ENCODE measurements around the gene UTP11. TPM values are rescaled to one million over a fixed set of nuclear protein-coding genes. Genes with fewer than 3 reads are reported as not detected.

The UTP11 gene
- total RNA-seq, 1 donor from 2014 or later = 106 TPM

- Mint-ChIP-seq H3K4me3 (no peak overlapping the region), H3K27ac (no peak overlapping the region), H3K27me3 (ENCODE audit: insufficient read depth) (peaks cover 10% of the 10 kb centered on the region), H3K4me1 (ENCODE audit: low read depth) (no peaks in the 10 kb centered on the region), H3K9me3 (no peaks in the 10 kb centered on the region), H3K36me3 (ENCODE audit: low read depth) (no peaks in the 10 kb centered on the region)
- intact Hi-C loops (cut with micrococcal nuclease) = no loop called here
- no peak for DNase-seq (ENCODE audit: low spot score)
Measured at GRCh38 chr1:38063616-38064015, 51.1 kb downstream of the UTP11 start.

GRCh38 chr1:38064197-38064903 lies 51.8 kb downstream of the UTP11 start:
- H3K36me3 Mint-ChIP-seq (ENCODE audit: low read depth) = no peaks in the 10 kb centered on the region
- H3K27ac Mint-ChIP-seq = no peak overlapping the region
- intact Hi-C loops (cut with micrococcal nuclease) = no loop called here
- DNase-seq (ENCODE audit: low spot score) = no peak
- peaks cover 11% of the 10 kb centered on the region for H3K27me3 Mint-ChIP-seq (ENCODE audit: insufficient read depth)
- no peaks in the 10 kb centered on the region for H3K9me3 Mint-ChIP-seq
- no peak overlapping the region for H3K4me3 Mint-ChIP-seq
- H3K4me1 Mint-ChIP-seq (ENCODE audit: low read depth) = no peaks in the 10 kb centered on the region

DNA sequence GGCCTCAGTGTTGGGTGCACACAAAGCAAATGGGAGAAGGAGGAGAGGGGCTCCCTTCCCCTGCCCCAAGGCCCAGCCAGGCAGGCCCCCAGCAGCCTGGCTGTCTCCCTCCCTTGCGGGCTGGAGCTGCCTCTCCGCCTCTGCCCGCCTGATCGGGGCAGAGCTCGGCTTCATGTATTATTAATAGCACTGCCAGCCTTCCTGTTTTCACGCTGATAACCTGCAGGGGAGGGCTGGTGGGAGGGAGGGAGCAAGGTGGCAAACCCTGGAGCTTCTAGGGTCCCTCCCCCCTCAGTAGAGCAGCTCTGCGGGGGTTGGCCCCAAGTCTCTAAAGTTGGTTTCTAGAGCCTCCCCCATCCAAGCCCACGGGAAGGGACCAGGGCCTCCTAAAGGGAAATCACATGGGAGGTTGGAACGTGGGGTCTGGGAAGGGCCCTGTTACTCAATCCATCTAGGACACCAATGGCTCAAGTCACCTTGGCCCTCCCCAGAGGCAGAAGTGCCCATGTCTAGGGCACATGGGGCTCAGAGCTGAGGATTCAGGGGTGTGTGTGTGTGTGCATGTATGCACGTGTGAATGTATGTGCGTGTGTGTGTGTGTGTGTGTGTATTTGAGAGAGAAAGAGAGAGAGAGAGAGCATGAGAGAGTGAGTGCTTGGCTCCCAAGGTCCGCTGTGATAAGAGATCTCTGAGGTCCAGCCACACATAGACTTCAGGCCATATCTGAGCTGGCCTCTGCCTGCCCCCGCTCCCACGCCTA lies 55.9 kb downstream of the UTP11 start:
- no peak for DNase-seq (ENCODE audit: low spot score)
- Mint-ChIP-seq H3K27me3 (ENCODE audit: insufficient read depth) (peaks cover 20% of the 10 kb centered on the region), H3K4me1 (ENCODE audit: low read depth) (no peaks in the 10 kb centered on the region), H3K4me3 (no peak overlapping the region), H3K27ac (no peak overlapping the region), H3K36me3 (ENCODE audit: low read depth) (no peaks in the 10 kb centered on the region), H3K9me3 (no peaks in the 10 kb centered on the region)
- intact Hi-C loops (cut with micrococcal nuclease) = no loop called here

DNA sequence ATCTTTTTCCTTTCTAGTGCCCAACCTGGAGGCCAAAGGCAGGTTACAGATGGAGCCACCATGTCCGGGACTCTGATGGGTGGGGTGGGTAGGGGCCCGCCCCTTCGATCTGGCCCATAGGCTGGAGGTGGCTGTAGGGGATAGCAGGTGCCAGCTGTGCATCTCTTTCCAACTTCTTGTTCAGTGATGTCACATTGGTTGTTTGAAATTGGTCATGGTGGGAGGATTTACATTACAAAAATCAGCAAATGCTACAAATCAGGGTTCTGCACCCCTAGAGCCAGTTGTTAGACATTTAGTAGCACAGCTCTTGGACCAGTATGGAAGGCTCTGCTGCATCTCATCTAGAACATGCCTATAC lies 56.4 kb downstream of the UTP11 start:
- DNase-seq (ENCODE audit: low spot score) = no peak
- Mint-ChIP-seq H3K27me3 (ENCODE audit: insufficient read depth) (peaks cover 18% of the 10 kb centered on the region), H3K9me3 (no peaks in the 10 kb centered on the region)

DNA sequence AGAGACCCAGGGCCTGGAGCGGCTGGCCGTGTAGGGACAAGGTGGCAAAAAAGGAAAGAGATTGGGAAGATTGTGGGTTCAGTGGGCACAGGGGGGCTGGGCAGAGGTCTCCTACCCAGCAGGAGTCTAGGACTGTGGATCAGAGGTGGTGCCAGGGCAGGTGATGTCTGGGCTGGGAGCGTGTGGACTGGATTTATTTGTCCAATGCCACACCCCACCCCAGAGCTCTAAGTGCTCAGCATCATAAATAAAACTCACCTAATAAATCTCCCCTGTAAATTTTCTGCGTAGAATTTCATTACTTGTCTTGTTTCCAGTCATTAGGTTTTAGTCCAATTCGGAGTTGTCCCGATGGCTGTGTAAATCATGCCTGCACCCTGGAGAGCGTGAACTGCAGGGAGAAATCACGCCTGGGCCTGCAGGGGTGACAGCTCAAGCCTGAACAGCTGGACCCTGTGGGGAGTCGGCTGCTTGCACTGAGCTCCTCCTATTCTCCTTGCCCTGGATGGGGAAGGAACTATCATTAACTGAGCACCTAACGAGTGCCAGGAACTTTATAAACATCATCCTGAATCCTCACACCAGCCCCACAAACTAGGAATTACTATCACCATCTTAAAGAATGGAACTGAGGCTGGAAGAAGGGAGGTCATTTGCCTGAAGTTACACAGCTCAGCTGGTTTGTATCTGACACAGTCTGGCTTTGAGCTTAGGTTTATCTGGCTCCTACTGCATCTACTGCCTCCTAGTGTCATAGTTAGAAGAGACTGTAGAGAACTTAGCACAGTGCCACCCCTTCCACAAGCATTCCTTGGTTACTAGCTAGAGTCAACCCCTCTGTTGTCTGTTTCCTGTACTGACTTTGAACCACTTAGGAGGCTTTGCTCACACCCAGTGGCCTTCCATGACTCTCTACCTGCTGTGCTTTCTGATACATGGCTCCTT lies 59.0 kb downstream of the UTP11 start:
- H3K4me3 Mint-ChIP-seq = no peak overlapping the region
- no peaks in the 10 kb centered on the region for H3K36me3 Mint-ChIP-seq (ENCODE audit: low read depth)
- DNase-seq (ENCODE audit: low spot score) = no peak
- H3K9me3 Mint-ChIP-seq = no peaks in the 10 kb centered on the region
- intact Hi-C loops (cut with micrococcal nuclease) = loop anchor here (1.0 kb wide), 1 partner anchor 45 kb away; no protein-coding TSS in a partner anchor
- H3K27ac Mint-ChIP-seq = no peak overlapping the region
- H3K27me3 Mint-ChIP-seq (ENCODE audit: insufficient read depth) = peaks cover 24% of the 10 kb centered on the region
- no peaks in the 10 kb centered on the region for H3K4me1 Mint-ChIP-seq (ENCODE audit: low read depth)

More for the DNA sequence above, 56.4 kb downstream of the UTP11 start:
- H3K4me3 Mint-ChIP-seq = no peak overlapping the region
- H3K36me3 Mint-ChIP-seq (ENCODE audit: low read depth) = no peaks in the 10 kb centered on the region
- no peak overlapping the region for H3K27ac Mint-ChIP-seq
- H3K4me1 Mint-ChIP-seq (ENCODE audit: low read depth) = no peaks in the 10 kb centered on the region
- intact Hi-C loops (cut with micrococcal nuclease) = no loop called here

DNA sequence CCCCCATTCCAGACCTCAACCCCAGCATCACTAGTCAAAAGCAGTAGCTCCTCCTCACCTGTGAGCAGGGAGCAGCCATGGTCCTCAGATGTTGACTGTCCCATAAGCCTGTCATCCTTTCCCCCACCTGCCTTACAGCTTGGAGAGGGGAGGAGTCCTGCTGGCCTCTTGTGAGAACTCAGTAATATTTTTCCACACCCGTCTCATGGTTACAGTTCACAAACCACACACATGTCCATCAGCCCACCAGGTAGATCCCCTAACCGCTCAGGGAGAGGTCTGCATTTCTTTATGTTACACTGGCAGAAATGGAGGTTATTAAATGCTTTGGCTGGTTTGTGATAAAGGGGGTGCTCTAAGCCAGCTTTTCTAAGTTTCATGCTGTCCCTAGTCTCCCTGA lies 60.3 kb downstream of the UTP11 start:
- no peak overlapping the region for H3K27ac Mint-ChIP-seq
- no peaks in the 10 kb centered on the region for H3K4me1 Mint-ChIP-seq (ENCODE audit: low read depth)
- peaks cover 23% of the 10 kb centered on the region for H3K27me3 Mint-ChIP-seq (ENCODE audit: insufficient read depth)
- intact Hi-C loops (cut with micrococcal nuclease) = loop anchor here (1.0 kb wide), 1 partner anchor 47 kb away; no protein-coding TSS in a partner anchor
- DNase-seq (ENCODE audit: low spot score) = no peak
- H3K36me3 Mint-ChIP-seq (ENCODE audit: low read depth) = no peaks in the 10 kb centered on the region
- no peaks in the 10 kb centered on the region for H3K9me3 Mint-ChIP-seq
- H3K4me3 Mint-ChIP-seq = no peak overlapping the region

DNA sequence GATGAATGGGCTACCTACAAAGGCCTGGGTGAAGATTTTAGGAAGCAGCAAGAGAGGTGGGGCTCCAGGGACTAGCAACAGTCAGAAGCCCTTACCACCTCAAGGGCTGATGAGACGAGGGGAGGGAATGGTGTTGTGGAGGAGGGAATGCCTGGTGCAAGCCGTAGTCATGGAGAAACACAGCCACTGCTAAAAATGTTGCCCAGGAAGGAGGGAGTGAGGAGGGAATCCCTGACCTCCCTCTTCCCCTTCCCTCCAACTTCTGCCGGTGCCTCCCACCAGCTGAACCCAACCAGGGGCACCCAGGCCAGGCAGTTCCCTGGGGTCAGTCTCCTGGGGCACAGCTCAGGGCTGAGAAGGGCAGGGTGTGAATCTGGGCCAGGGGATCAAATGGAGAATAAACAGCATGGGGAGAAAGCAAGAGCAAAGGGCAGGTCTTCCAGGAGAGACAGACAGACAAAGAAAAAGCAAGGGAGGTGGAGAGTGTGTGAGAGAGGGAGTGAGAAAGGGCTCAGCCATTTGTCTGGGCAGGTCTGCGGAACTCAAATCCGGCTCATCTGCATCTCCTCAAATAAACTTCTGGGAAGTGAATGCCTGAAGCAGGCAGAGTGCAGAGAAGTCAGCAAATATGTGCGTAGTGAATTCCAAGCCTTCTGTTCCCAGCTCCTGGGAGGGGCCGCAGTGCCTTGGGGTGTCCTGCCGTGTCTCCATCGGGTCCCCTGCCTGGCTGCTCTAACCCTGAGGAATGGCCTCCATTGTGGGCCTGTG lies 61.2 kb downstream of the UTP11 start:
- no peaks in the 10 kb centered on the region for H3K9me3 Mint-ChIP-seq
- no peak overlapping the region for H3K27ac Mint-ChIP-seq
- intact Hi-C loops (cut with micrococcal nuclease) = no loop called here
- DNase-seq (ENCODE audit: low spot score) = no peak
- no peak overlapping the region for H3K4me3 Mint-ChIP-seq
- H3K36me3 Mint-ChIP-seq (ENCODE audit: low read depth) = no peaks in the 10 kb centered on the region
- no peaks in the 10 kb centered on the region for H3K4me1 Mint-ChIP-seq (ENCODE audit: low read depth)
- peaks cover 17% of the 10 kb centered on the region for H3K27me3 Mint-ChIP-seq (ENCODE audit: insufficient read depth)

DNA sequence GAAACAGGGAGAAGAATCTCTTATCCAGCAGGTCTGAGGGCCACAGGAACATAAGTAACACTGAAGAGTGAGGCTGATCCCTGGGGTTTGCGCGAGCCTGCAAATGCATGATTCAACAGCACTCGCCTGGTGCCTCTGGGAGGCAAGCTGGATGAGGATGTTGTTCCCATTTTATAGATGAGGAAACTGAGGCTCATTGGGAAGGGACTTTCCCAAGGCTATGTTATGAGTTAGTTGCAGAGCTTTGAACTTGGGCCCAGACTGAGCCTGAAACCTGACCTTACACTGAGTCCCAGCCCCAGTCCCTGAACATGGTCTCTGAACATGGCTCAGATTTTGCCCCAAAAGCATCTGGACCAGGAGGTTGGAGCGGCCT lies 61.8 kb downstream of the UTP11 start:
- Mint-ChIP-seq H3K27ac (no peak overlapping the region), H3K9me3 (no peaks in the 10 kb centered on the region), H3K27me3 (ENCODE audit: insufficient read depth) (peaks cover 17% of the 10 kb centered on the region), H3K4me1 (ENCODE audit: low read depth) (no peaks in the 10 kb centered on the region), H3K36me3 (ENCODE audit: low read depth) (no peaks in the 10 kb centered on the region), H3K4me3 (no peak overlapping the region)
- DNase-seq (ENCODE audit: low spot score) = no peak
- intact Hi-C loops (cut with micrococcal nuclease) = no loop called here

Other genes with a start within 250 kb of the UTP11 start
- gene EPHA10, start 247.6 kb upstream of the UTP11 start, total RNA-seq = 0.05 and 0.27 TPM in 2 replicates
- 3.6 and 4.0 TPM in 2 replicates for gene MANEAL, start 218.9 kb upstream of the UTP11 start, total RNA-seq
- 30.7 and 33.3 TPM in 2 replicates for gene C1orf122, start 204.9 kb upstream of the UTP11 start, total RNA-seq
- 73.9 and 77.6 TPM in 2 replicates for gene YRDC, start 204.5 kb upstream of the UTP11 start, total RNA-seq
- gene MTF1, start 153.1 kb upstream of the UTP11 start, total RNA-seq = 31.7 and 35.3 TPM in 2 replicates
- gene INPP5B, start 65.7 kb upstream of the UTP11 start, total RNA-seq = 23.6 and 27.2 TPM in 2 replicates
- 136 and 138 TPM in 2 replicates for gene SF3A3, start 22.7 kb upstream of the UTP11 start, total RNA-seq
- gene FHL3, start 7.2 kb upstream of the UTP11 start, total RNA-seq = 32.5 and 35.7 TPM in 2 replicates
- 1.5 and 1.8 TPM in 2 replicates for gene POU3F1, start 34.1 kb downstream of the UTP11 start, total RNA-seq

All from activated T-helper 1 cell treated with anti-CD3 and anti-CD28 coated beads, Interleukin-12 subunit alpha, Interleukin-12 subunit beta, Interleukin-2, Interleukin-4 antibody, amounts not matched to agents 30 ng/mL and 10 ng/mL and 1 ng/mL, durations not matched to agents 14 hours and 24 hours and 36 hours (primary cell).